GM21717 (cell line): ENCODE results near the gene JDP2.
"Not testable (repeated sequence)": the region's sequence is repeated elsewhere in the genome, so short reads cannot be mapped to it uniquely, and the experiment has no call there.

Source experiments
- ATAC-seq: cut with Tn5 transposase; IDR thresholded peaks from one replicate; pipeline ENCODE4 v1.9.1; 2021; ENCODE audit warnings: mild to moderate bottlenecking, moderate library complexity; ENCODE audit not compliant: unreplicated experiment

Gene JDP2, protein sequence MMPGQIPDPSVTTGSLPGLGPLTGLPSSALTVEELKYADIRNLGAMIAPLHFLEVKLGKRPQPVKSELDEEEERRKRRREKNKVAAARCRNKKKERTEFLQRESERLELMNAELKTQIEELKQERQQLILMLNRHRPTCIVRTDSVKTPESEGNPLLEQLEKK

DNA sequence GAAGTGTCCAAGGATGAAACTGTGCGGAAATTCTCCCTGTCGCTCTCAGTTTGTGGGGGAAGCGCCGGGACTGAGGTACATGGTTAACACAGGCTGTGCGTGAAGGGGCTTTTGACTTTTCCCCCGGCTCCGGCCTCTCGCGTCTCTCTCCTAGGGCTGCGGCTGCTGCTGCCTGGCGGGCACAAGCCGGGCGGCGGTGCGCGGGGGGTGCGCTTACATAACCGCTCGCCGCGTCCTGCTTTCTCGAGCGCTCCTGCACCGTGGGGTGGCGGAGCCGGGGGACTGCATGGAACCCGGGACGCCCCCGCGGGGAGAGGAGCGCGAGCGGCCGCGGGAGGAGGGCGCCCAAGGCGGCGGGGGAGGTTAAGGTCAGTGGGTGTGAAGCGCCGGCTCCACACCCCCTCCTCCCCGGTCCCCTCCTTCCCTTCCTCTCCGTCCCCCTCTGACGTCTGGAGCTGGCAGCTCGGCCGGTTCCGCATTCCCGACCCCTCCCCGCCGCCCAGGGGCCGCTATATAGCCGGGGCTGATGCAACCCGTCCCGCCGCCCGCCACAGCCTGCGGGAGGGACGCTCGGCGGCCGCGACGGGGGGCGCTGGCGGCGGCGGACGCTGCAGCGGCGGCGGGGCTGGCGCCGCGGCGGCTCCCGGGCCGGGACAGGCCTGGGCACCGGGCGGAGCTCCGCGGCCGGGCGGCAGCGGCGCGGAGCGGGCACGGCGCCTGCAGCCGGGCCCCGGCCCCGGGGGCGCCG is at the start of gene JDP2:
Gene JDP2 (plus strand): TSS at position 541 of the 748 bp plus-strand sequence. CDS start 9,899 bp downstream, outside the sequence.
- peak; percentile 31 for ATAC-seq

DNA sequence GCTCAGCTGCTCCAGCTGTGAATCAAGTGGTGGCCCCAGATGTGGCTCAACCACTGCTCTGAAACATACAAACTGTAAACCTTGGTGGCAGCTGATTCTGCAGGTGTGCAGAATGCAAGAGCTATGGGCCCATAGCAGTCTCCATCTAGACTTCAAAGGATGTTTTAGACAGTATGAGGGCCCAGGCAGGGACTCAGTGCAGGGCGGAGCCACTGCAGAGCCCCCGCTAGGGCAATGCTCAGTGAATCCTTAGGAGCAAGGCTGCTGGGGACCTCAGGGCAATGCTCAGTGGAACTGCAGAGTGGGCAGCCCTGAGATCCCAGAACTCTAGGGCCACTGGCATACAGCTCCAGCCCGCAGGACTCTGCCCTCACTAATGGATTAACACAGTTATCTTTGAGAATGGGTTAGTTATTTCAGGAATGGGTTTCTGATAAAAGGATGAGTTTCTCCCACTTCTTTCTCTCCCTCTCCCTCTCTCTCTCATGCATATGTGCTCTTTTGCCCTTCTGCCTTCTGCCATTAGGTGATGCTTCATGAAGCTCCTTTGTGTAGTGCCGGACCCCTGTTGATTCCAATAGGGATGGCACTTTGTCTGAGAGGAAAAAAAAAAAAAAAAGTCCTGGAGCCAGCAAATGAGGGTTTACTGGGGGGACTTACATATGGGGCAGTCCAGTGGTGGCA is 48.4 kb upstream of the JDP2 start:
- no peak for ATAC-seq

DNA sequence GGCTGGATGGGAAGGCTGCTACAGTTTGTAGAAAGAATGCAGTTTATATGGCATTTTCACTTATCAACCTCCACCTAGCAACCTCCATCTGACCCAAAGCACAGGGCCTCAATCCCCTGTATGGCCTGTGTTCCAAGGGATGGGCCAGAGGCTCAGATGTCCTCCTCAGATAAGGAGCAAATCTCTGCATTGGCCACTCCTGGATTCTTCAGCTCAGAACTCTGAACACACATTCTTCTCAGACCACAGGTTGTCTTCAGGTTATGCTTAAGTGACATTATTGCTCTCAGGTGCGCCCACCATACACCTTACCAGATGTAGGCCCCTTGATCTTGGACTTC is 47.9 kb upstream of the JDP2 start:
- no peak for ATAC-seq

DNA sequence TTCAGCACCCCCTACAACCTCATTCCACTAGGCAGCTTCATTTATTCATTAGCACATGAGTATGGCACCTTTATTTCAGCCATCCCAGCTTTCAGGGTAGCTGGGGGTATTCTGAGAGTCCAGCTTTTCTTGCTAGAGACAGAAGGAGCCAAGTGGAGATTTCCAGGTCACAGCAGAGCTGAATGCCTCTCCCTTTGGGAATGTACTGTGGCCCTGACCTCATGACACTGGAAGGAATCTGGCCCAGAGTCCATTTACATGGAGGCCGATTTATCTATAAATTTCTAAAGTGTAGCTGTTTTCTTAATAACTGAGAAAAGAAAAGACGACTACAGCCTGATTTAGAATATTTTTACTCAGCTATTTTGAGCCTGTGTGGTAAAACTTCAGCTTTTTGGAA is 47.2 kb upstream of the JDP2 start:
- no peak for ATAC-seq

DNA sequence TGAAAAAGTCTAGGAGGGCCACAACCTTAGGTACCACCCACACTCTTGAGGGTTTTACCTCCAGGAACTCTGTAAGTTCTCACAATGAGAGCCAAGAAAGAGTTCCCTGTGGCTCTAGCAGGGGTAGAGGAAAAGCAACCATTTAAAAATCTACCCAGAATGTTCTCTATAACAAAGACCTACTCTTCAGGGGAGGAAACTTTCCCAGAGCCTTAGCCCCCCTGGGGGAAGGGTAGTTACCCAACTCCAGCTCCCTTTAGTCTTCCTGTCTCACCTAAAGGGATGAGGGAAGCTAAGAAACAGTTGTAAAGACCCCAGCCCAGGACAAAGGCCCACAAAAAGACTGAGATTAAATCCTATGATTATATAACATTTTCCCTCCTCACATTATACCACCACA is 46.2 kb upstream of the JDP2 start:
- no peak for ATAC-seq

DNA sequence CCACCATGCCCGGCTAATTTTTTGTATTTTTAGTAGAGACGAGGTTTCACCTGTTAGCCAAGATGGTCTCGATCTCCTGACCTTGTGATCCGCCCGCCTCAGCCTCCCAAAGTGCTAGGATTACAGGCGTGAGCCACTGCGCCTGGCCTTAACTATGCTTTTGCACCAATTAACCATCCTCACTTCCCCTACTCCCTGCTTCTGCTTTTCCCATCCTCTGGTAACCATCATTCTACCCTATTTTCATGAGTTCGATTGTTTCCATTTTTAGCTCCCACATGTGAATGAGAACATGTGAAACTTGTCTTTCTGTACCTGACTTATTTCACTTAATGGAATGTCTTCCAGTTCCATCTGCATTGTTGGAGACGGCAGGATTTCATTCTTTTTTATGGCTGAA is 44.6 kb upstream of the JDP2 start:
- not testable (repeated sequence) for ATAC-seq

DNA sequence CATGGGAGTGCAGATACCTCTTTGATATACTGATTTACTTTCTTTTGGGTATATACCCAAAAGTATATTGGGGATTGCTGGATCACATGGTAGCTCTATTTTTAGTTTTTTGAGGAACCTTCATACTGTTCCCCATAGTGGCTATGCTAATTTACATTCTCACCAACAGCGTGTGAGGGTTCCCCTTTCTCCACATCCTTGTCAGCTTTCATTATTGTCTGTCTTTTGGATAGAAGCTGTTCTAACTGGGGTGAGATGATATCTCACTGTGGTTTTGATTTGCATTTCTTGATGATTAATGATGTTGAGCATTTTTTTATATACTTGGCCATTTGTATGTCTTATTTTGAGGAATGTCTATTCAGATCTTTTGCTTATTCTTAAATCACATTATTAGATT is 44.1 kb upstream of the JDP2 start:
- ATAC-seq, result no peak

DNA sequence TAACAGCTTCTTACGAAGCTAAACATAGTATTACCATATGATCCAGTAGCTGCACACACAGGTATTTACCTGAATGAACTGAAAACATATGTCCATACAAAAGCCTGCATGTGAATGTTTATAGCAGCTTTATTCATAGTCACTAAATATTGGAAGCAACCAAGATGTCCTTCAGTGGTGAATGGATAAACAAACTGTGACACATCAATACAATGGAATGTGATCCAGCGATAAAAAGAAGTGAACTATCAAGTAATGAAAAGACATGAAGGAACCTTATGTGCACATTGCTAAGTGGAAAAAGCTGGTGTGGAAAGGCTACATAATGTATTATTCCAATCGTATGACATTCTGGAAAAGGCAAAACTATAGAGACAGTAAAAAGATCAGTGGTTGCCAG is 38.1 kb upstream of the JDP2 start:
- no peak for ATAC-seq

DNA sequence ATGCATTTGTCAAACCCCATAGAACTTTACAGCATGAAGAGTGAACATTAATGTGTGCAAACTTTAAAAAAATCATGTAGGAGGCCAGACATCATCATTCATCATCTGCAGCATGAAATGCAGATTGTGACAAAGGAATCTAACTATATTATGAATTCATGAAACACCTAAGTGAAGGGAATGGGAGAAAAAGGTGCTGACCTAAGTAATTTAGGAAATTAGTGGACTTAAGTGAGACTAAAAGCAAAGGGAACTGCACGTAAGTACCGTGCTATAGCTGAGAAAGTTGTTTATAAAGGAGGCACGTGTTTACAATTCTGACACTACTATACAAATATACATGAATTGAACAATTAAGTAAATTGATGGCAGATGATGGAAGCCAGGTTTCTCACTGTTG is 37.6 kb upstream of the JDP2 start:
- ATAC-seq, result no peak

DNA sequence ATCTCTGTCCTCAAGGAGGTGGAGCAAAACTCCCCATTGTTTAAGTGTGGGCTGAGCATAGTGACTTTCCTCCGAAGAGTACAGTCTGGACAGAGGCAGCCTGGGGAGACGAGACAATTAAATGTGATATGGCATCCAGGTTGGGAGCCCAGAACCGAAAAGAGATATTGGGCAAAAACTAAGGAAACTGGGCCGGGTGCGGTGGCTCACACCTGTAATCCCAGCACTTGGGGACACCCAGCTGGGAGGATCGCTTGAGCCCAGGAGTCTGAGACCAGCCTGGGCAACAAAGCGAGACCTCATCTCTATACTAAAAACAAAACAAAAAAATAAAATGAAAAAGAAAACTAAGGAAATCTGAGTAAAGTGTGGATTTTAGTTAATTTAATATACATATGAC is 35.9 kb upstream of the JDP2 start:
- ATAC-seq, result no peak

DNA sequence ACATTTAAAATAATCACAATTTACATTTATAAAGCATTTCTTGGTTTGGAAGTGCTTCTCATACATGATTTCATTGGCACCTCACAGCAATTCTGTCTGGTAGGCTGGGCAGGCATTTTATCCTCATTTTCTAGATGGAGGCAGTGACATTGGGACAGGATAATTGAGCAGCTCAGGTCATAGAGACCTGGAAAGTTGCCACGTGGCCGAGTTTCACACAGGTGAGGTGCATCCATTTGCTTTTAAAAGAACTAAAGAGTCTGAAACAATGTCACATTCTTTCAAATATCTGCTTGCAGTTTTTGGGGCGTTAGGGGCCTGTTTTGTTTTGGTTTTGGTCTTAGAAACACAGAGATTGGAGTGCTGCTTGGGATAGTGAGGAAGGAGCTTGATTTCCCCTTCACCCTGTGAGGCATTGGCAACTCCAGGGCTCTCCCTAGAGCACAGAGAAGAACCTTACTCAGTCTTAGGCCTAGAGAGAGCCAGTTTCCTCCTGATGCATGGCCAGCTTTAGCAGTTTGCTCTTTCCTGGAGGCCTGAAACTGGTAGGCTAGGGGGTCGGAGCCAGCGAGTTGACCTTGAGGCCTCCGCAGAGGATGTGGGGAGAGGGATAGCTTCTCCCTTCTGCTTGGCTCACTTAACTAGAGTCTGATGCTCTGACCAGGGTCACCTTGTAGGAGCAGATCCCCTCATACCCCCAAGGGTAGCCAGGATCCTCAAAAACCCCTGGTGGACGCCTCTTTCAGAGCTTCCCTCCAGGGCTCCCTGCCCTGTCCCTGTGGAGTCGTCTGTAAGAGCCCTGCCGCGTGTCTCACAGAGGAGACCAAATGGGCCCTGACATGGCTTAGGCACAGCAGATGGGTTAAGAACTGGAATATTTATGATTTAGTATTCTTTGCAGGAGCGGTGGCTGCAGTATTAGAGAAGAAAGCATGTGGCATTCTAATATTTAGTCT is 34.9 kb upstream of the JDP2 start:
- ATAC-seq, result no peak

DNA sequence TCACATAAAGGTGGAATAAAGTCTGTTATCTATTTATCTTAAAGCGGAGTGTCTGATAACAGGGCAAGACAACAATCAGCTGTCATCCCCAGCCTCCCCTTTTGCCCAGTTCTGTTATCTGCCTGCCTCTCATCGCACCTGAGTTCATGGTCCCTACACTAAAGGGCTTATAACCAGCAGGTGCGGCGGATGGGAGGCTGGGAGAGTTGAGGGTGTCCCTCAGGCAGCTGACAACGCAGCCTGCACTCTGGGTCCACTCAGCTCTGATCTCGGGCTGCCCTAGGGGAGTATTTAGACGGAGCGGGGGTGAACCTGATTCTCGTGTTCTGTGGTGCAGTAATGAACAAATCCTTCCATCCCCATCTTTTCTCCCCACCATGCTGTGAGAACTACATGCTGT is 34.0 kb upstream of the JDP2 start:
- ATAC-seq, result no peak

DNA sequence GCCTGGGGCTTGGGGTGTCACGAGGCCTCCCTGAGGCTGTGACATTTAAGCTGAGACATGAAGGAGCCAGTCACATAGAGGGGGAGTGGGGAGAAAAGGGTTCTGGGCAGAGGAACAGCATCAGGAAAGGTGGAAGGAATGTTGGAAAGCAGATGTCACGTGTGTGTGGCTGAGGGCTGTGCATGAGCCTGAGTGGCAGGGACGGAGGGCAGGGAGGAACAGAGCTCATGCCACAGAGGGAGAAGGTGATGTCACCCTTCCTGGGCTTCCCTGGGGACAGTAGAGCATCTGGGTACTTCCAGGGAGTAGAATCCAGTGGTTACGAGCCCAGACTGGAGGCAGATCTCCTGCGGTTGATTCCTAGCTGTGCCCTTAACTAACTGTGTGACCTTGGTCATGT is 32.0 kb upstream of the JDP2 start:
- ATAC-seq, result no peak

DNA sequence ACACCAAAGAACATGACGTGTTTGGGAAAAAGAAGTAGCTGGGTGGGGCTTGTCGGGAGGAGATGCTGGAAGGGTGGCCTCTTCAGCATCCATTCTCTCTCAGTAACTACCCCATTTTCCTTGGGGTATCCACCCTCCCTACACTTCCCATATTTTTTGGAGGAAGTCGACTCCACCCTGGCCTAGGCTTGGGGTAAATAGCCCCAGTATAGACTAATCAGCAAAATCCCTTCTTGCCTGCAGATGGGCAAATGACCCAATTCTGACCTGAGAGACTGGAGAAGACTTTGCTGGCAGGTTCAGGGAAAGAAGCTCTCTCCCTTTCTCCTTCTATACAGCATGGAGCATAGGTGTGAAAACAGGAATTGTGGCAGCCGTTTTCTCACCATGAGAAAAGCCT is 28.5 kb upstream of the JDP2 start:
- no peak for ATAC-seq

DNA sequence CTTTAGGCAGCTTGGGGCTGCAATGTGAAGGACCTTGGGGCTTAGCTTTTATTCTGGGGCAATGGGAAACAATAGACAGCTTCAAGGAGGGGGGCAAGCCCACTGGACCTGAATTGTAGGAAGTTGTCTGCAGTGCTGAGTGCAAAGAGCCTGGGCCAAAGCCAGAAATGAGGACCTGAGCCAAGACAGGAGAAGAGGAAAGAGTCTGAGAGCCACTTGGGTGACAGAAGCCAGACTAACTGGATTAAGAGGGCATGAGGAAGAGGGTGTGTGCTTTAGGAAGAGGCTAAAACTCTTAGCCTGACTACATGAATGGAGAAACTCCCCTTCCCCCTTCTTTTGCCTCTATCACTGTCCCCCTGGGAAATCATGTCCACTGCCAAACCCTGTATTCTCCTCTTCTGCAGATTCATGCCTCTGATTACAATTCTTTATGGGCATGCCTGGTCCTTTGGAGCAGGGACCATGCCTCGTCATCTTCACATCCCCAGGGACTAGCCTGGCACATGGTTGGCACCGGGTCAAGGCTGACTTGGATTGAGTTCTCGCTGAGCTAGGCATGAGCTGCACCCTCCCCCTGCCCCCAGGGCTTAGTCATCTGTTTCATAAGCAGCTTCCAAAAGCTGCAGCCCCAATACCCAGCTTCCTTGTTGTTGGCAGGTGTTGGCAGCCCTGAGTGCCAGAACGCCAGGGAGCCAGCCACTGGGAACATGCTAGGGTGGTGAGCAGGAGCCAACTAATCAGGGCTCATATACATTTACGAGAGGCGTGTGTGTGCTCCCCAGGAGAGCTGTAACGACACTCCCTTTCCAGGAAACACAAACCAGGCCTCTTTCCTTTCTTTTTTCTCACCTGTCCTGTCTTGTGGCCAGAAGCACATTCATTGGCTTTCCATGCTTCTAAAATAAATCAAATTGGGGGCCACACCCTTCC is 27.7 kb upstream of the JDP2 start:
- ATAC-seq, result no peak

DNA sequence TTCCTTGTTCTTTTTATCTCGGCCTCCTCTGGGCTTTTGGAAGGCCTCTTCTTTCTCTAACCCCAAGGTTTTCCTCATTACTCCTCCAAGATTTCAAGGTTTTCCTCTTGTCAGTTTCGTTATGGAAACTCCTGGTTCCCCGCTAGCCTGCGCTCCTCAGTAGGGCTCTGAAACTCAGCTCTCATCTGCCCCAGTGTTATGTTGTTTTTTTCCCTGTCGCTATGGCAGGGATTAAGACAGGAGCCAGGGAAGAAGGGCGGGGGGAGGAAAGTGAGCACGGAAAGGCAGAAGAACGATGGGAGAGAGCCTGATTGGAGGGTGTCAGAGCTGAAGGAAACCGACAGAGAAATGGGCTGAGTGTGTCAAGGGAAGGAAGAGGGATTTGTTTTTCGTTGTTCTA is 26.5 kb upstream of the JDP2 start:
- no peak for ATAC-seq

DNA sequence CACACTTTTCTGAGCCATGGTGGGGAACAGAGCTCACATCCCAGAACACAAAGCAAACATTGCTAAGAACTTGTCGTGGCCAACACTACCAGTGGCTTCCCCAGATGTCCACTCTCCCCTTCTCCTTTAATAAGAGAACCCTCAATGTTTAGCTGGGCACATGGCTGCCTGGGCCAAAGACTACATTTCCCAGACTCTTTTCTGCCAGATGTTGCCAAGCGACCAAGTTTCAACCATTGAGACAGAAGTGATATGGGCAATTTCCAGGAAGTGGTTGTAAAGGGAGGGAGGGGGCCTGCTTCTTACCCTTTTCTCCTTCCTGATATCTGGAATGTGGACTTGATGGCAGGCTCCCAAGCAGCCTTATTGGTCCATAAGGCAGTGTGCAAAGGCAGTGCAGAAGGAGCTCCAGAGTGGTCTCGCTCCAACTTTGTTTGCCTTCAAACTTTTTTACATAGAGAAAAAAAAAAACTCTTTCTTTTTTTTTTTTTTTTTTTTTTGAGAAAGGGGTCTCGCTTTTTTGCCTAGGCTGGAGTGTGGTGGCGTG is 24.9 kb upstream of the JDP2 start:
- no peak for ATAC-seq

DNA sequence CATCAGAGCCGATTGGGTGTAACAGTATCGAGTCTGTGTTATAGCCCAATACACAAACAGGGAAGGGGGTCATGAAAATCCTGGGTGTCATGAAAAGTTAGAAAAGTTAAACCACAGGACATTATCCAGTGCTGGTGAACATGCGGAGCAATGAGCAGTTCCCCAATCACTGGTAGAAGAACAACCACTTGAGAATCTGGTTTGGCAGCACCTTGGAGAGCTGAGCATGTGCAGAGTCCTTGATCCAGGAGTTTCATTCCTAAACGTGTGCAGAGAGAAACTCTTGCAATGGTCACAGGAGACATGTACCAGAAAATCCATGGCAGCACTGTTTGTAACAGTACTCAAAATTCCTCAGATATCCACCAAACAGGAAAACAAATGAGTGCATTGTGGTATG is 23.0 kb upstream of the JDP2 start:
- ATAC-seq, result no peak

DNA sequence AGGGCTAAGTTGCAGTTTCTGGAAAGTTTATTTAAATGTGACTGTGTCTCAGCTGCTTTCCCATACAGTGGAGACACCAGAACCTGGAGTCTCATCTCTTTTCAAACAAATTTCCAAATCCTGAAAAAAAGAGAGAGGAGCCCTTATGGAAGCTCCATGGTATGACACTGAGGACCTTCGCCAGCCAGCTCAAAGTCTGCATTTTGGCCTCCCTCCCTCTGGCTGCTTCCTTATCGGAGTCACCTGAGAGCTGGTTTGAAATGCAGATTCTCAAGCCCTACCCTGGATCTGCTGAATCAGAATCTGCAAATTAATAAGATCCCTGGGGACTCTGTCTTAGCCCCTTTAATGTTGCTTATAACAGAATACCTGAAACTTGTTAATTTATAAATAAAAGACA is 21.7 kb upstream of the JDP2 start:
- ATAC-seq, result no peak

DNA sequence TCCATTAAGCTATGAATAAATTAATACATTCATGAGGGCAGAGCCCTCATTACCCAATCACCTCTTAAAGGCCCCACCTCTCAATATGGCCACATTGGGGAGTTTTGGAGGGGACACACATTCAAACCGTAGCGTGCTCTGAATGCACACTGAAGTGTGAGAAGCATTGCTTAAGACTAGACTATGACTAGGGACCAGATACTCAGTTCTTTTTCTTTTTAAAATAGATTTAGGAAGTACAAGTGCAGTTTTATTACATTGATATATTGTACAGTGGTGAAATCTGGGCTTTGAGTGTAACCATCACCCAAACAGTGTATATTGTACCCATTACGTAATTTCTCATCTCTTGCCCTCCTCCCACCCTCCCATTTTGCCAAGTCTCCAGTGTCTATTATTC is 21.0 kb upstream of the JDP2 start:
- ATAC-seq, result no peak
